K562 (cell line): ENCODE data around the gene BCAS1. TPM values are rescaled to one million over a fixed set of nuclear protein-coding genes. Genes with fewer than 3 reads are reported as not detected.

Source experiments
- ATAC-seq: fragments of 200-7000 bp; cut with Tn5 transposase; 3 replicates; pipeline ENCODE4 v1.9.1; 2020; ENCODE audit warnings: moderate library complexity
- BruUV-seq: library from RNA; stranded (reverse); fragments of 400-500 nt; replicated peaks from 2 replicates; lab custom pipeline; 2021; lab: Mats Ljungman, UMichigan
- CTCF ChIA-PET: fragments of 300-600 bp; formaldehyde crosslinking; extraction: SDS; loops from one replicate; lab custom pipeline; 2021; ENCODE audit warnings: low intra/inter-chr PET ratio; lab: Yijun Ruan, JAX
- POLR2A ChIA-PET: fragments of 300-600, 350-650 bp; sonication (Branson Sonifier 250); formaldehyde crosslinking; extraction: SDS; loops from one replicate; lab custom pipeline; 2021; ENCODE audit warnings: antibody characterized with exemption, inconsistent platforms; lab: Yijun Ruan, JAX
- DNase-seq, 4 experiments: peaks; one replicate each; pipeline versions ENCODE4 v3.0.0 to v3.0.0-alpha.2; 2011 to 2018; ENCODE audit warnings: low spot score in 3 of 4, mixed read lengths in 3 of 4; ENCODE audit errors: extremely low read depth in 1 of 4
- FAIRE-seq: peaks from 2 replicates; lab custom pipeline; 2011; peaks lifted over from hg19 to GRCh38; lab: Jason Lieb, UNC
- H2AFZ ChIP-seq: 2 replicates; pipeline ENCODE4 v1.6.0; 2011; ENCODE audit warnings: low read depth, low read length, control low read depth, inconsistent platforms
- H3K27ac ChIP-seq: fragments of 200-600 bp; 3 replicates; pipeline ENCODE4 v1.8.0; 2011; ENCODE audit warnings: low read depth, mild to moderate bottlenecking, control low read depth, inconsistent platforms, low read length, moderate library complexity, mixed read lengths; ENCODE audit errors: extremely low read depth
- H3K27me3 ChIP-seq, 2 experiments: fragments of 300-600 bp in 1 of 2; 2 replicates in 1 of 2; 3 replicates in 1 of 2; pipeline versions ENCODE4 v1.6.0 to v1.8.0; 2011; ENCODE audit warnings: inconsistent platforms in 2 of 2, low read length in 2 of 2, mild to moderate bottlenecking in 1 of 2, mixed read lengths in 1 of 2, moderate library complexity in 1 of 2; ENCODE audit not compliant: control insufficient read depth in 2 of 2, insufficient read depth in 2 of 2
- H3K36me3 ChIP-seq: fragments of 300-600 bp; 3 replicates; pipeline ENCODE4 v1.8.0; 2011; ENCODE audit warnings: mild to moderate bottlenecking, low read length, inconsistent platforms; ENCODE audit not compliant: control insufficient read depth, insufficient read depth
- H3K4me1 ChIP-seq, 2 experiments: fragments of 200-600 bp in 1 of 2; replicated peaks in 1 of 2; 2 replicates in 1 of 2; 3 replicates in 1 of 2; pipeline versions ENCODE4 v1.5.1 to v1.8.0; 2011; ENCODE audit warnings: inconsistent platforms in 2 of 2, low read length in 2 of 2, mild to moderate bottlenecking in 1 of 2, mixed read lengths in 1 of 2, moderate library complexity in 1 of 2; ENCODE audit not compliant: control insufficient read depth in 2 of 2, insufficient read depth in 2 of 2
- H3K4me2 ChIP-seq: 2 replicates; pipeline ENCODE4 v1.6.1; 2011; ENCODE audit warnings: low read length, control low read depth, inconsistent platforms, mixed read lengths; ENCODE audit not compliant: insufficient read depth
- H3K4me3 ChIP-seq: fragments of 200-600 bp; sonication (generic), shearing (Covaris generic); 2 replicates; pipeline ENCODE4 v1.5.1; 2016; ENCODE audit warnings: control low read depth, inconsistent platforms
- H3K79me2 ChIP-seq: fragments of 200-600 bp; 3 replicates; pipeline ENCODE4 v1.8.0; 2011; ENCODE audit warnings: low read length, inconsistent platforms; ENCODE audit not compliant: control insufficient read depth, insufficient read depth
- H3K9ac ChIP-seq, 2 experiments: 2 replicates each; pipeline versions ENCODE4 v1.6.0 to v1.6.1; 2011; ENCODE audit warnings: low read depth in 2 of 2, low read length in 2 of 2, control low read depth in 1 of 2, inconsistent platforms in 1 of 2, mild to moderate bottlenecking in 1 of 2, mixed read lengths in 1 of 2; ENCODE audit not compliant: insufficient read depth in 1 of 2
- H3K9me1 ChIP-seq: one replicate; pipeline ENCODE4 v1.6.0; 2011; ENCODE audit warnings: inconsistent platforms, mild to moderate bottlenecking, low read length, moderate library complexity; ENCODE audit not compliant: control insufficient read depth, insufficient read depth
- H3K9me3 ChIP-seq: replicated peaks from 2 replicates; pipeline ENCODE4 v1.5.1; 2011; ENCODE audit warnings: low read depth, low read length, inconsistent platforms; ENCODE audit not compliant: control insufficient read depth, insufficient read depth
- H4K20me1 ChIP-seq: replicated peaks from 2 replicates; pipeline ENCODE4 v1.6.1; 2011; ENCODE audit warnings: low read length, inconsistent platforms, mixed read lengths; ENCODE audit not compliant: control insufficient read depth, insufficient read depth
- FOXA3 ChIP-seq, 2 experiments: fragments of 450-650 bp in 1 of 2; sonication (generic) in 1 of 2; formaldehyde crosslinking; IDR thresholded peaks in 1 of 2; conservative IDR thresholded peaks in 1 of 2; 2 replicates each; pipeline versions ENCODE4 v1.4.0 to v1.8.0; 2020 to 2022; ENCODE audit warnings: mild to moderate bottlenecking in 2 of 2, missing genetic modification reagents in 1 of 2
- GABPA ChIP-seq: fragments of 200-800 bp; sonication (Bioruptor generic); conservative IDR thresholded peaks from 2 replicates; pipeline ENCODE4 v1.6.1; 2016; ENCODE audit warnings: low read depth, missing genetic modification characterization, missing compliant biosample characterization
- NR2C2 ChIP-seq, 2 experiments: fragments of 200-800 bp in 1 of 2; sonication (Bioruptor generic) in 1 of 2; sonication (generic) in 1 of 2; formaldehyde crosslinking in 1 of 2; IDR thresholded peaks; 2 replicates each; pipeline versions ENCODE4 v1.6.1 to v1.8.0; 2016 to 2022; ENCODE audit warnings: mild to moderate bottlenecking in 1 of 2, missing compliant biosample characterization in 1 of 2, missing genetic modification characterization in 1 of 2, missing genetic modification reagents in 1 of 2
- POLR2AphosphoS2 ChIP-seq: IDR thresholded peaks from 2 replicates; pipeline ENCODE4 v1.6.1; 2012; ENCODE audit warnings: low read length, improper control_type of control experiment
- WGBS: fragments of 100-300 bp; shearing (Covaris generic); methylation state at CpG from one replicate; pipeline ENCODE4 v1.1.6; 2016; ENCODE audit warnings: low coverage, mixed read lengths; ENCODE audit not compliant: insufficient coverage; ENCODE audit errors: missing lambda C conversion rate; 5-methylcytosine and 5-hydroxymethylcytosine counted together
- in situ Hi-C: fragments of 300-500 bp; cut with MboI; formaldehyde crosslinking; loops from 4 replicates; pipeline ENCODE4 v1.15.0; 2018; ENCODE audit warnings: inconsistent platforms, mixed read lengths
- intact Hi-C: fragments of 100-400 bp; cut with micrococcal nuclease; formaldehyde crosslinking; loops from 2 replicates; pipeline ENCODE4 v1.14.2; 2022
- polyA plus RNA-seq, 8 experiments: library from polyadenylated mRNA; depleted of rRNA in 4 of 8; stranded (reverse) in 5 of 8; unstranded in 3 of 8; fragments of >200 nt; fragmentation: Nextera tagmentation in 2 of 8; fragmentation: Illumina TruSeq in 1 of 8; extraction: Ambion mirVana in 2 of 8; extraction: Trizol in 1 of 8; gene quantifications; 2 replicates each; pipeline versions ENCODE4 v1.2.1 to v1.2.3, GENCODE V29; 2011 to 2014; ENCODE audit warnings: inconsistent platforms in 1 of 8, missing spikeins in 1 of 8
- total RNA-seq, 7 experiments: library from RNA; depleted of rRNA in 6 of 7; stranded (reverse); fragments of >200 nt in 6 of 7; fragmentation: Illumina TruSeq in 2 of 7; extraction: Trizol in 2 of 7; gene quantifications; 2 replicates each; pipeline versions ENCODE4 v1.2.1 to v1.2.3, GENCODE V29; 2011 to 2021; ENCODE audit warnings: low replicate concordance in 1 of 7
- TF ChIP-seq, protein P1 (sequence below), 3 experiments: fragments of 200-800 bp in 1 of 3; fragments of 250-450 bp in 1 of 3; fragments of 450-650 bp in 1 of 3; sonication (Bioruptor Pico) in 1 of 3; sonication (Bioruptor generic) in 1 of 3; formaldehyde crosslinking in 1 of 3; IDR thresholded peaks; 2 replicates each; pipeline versions ENCODE4 v1.6.1 to v1.8.0; 2016 to 2022; ENCODE audit warnings: mild to moderate bottlenecking in 2 of 3, missing genetic modification characterization in 2 of 3, missing compliant biosample characterization in 1 of 3, moderate library complexity in 1 of 3

Gene BCAS1
- total and polyA plus RNA-seq, 9 of the 15 experiments (the other 6 are each of a cell fraction or from before 2014, with no cell fraction given) = 0.18 to 2.3 (median 0.93) TPM

DNA sequence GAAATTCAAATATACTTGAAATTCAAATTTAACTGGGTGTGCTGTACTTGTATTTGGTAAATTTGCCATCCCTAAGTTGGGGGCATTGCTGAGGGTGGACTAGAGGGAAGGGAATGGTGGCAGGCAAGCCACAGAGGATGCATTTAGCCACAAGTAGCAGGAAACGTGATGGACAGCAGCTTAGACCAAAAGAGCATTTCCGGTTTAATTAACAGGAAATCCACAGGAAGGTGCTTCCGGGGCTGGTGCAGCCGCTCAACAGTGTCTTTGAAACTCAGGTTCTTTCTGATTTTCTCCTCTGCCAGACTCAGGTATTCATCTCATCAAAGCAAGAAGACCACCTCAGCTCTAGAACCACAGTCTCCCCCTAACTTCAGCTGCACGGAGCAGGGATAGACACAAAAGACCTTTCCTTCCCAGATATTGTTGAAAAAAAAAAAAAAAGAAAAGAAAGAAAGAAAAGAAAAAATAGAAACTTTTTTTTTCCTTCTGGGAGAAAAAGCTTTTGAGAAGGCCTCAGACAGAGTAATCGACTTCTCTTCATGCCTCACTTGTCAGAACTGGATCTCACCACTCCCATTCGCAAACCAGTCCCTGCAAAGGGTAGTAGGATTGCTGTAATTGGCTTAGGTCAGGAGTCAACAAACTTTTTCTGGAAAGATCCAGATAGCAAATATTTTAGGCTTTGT, 8.0 kb upstream of the BCAS1 start:
- Histone ChIP-seq H3K79me2 (no peaks in the 10 kb centered on the region), H3K4me3 (no peak overlapping the region), H3K27ac (no peak overlapping the region), H3K9ac (no peak overlapping the region), H3K36me3 (no peaks in the 10 kb centered on the region), H3K4me2 (0 out of 2 replicates have a peak overlapping the region, but pooled peaks have one; percentile 26), H4K20me1 (no peaks in the 10 kb centered on the region), H3K27me3 (peaks cover 2 to 11% of the 10 kb centered on the region in 2 experiments; a peak in 3 of 5 replicates), H3K4me1 (no peaks in the 10 kb centered on the region; a peak in 1 of 5 replicates), H3K9me1 (no peaks in the 10 kb centered on the region), H2AFZ (peak overlapping the region; percentile 68), H3K9me3 (no peaks in the 10 kb centered on the region)
- TF ChIP-seq POLR2AphosphoS2 (no peak), FOXA3 (CRISPR knock-in tag; conservative IDR thresholded peaks at IDR 0.05 in 1 of 2, IDR thresholded peaks at IDR 0.05 in 1 of 2) (no peak), GABPA (tag) (peak; percentile 63), NR2C2 (CRISPR knock-in tag; IDR thresholded peaks at IDR 0.05) (no peak), NR2C2 (tag; IDR thresholded peaks at IDR 0.05) (peak; percentile 44; the same call in 1 of the 2 replicates)
- TF ChIP-seq, protein P1, sequence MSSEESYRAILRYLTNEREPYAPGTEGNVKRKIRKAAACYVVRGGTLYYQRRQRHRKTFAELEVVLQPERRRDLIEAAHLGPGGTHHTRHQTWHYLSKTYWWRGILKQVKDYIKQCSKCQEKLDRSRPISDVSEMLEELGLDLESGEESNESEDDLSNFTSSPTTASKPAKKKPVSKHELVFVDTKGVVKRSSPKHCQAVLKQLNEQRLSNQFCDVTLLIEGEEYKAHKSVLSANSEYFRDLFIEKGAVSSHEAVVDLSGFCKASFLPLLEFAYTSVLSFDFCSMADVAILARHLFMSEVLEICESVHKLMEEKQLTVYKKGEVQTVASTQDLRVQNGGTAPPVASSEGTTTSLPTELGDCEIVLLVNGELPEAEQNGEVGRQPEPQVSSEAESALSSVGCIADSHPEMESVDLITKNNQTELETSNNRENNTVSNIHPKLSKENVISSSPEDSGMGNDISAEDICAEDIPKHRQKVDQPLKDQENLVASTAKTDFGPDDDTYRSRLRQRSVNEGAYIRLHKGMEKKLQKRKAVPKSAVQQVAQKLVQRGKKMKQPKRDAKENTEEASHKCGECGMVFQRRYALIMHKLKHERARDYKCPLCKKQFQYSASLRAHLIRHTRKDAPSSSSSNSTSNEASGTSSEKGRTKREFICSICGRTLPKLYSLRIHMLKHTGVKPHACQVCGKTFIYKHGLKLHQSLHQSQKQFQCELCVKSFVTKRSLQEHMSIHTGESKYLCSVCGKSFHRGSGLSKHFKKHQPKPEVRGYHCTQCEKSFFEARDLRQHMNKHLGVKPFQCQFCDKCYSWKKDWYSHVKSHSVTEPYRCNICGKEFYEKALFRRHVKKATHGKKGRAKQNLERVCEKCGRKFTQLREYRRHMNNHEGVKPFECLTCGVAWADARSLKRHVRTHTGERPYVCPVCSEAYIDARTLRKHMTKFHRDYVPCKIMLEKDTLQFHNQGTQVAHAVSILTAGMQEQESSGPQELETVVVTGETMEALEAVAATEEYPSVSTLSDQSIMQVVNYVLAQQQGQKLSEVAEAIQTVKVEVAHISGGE (CRISPR knock-in tag; IDR thresholded peaks at IDR 0.05) = peak in 1 of 3 experiments; percentile 90; a peak in 2 of 6 replicates
- in situ Hi-C loops (no loop called here), intact Hi-C loops (no loop called here)
- ChIA-PET POLR2A (interaction anchor here (0.7 kb wide), 1 partner anchor 586 kb away, joined by 3 read pairs; no protein-coding TSS in a partner anchor), CTCF (no interaction called here)
- 8% methylated on average over 7 of the region's 7 CpGs for WGBS
- peak; percentile 48 for FAIRE-seq
- DNase-seq = no peak
- ATAC-seq = no peak
- no TSS peak for BruUV-seq
